Activated T-cell treated with anti-CD3 and anti-CD28 coated beads, Interleukin-2, amount 50 U/mL, for 4 hours (primary cell): ENCODE data around the gene HSPG2. TPM values are rescaled to one million over a fixed set of nuclear protein-coding genes. Genes with fewer than 3 reads are reported as not detected.

Experiments used
- ATAC-seq, 2 donors: fragments of 200-7000 bp; cut with Tn5 transposase; one replicate each; pipeline ENCODE4 v1.10.0; 2021
- DNase-seq: peaks from one replicate; pipeline ENCODE4 v3.0.0-alpha.2; 2020
- H3K27me3 Mint-ChIP-seq: one replicate; pipeline ENCODE4 v1.8.0; 2021; ENCODE audit warnings: low read depth, mixed read lengths
- H3K36me3 Mint-ChIP-seq: one replicate; pipeline ENCODE4 v1.8.0; 2022; ENCODE audit warnings: mixed read lengths; ENCODE audit not compliant: insufficient read depth
- H3K4me1 Mint-ChIP-seq: one replicate; pipeline ENCODE4 v1.8.0; 2021; ENCODE audit warnings: low read depth, mixed read lengths
- H3K4me3 Mint-ChIP-seq: one replicate; pipeline ENCODE4 v1.8.0; 2021; ENCODE audit warnings: mild to moderate bottlenecking, moderate library complexity, mixed read lengths
- H3K9me3 Mint-ChIP-seq: one replicate; pipeline ENCODE4 v1.8.0; 2021; ENCODE audit warnings: mixed read lengths
- total RNA-seq, 3 donors: library from RNA; stranded (reverse); gene quantifications; one replicate each; pipeline ENCODE4 v1.2.1, GENCODE V29; 2021

The HSPG2 gene
- total RNA-seq, 3 donors from 2014 or later = 0.92 to 1.7 (median 1.2) TPM

DNA sequence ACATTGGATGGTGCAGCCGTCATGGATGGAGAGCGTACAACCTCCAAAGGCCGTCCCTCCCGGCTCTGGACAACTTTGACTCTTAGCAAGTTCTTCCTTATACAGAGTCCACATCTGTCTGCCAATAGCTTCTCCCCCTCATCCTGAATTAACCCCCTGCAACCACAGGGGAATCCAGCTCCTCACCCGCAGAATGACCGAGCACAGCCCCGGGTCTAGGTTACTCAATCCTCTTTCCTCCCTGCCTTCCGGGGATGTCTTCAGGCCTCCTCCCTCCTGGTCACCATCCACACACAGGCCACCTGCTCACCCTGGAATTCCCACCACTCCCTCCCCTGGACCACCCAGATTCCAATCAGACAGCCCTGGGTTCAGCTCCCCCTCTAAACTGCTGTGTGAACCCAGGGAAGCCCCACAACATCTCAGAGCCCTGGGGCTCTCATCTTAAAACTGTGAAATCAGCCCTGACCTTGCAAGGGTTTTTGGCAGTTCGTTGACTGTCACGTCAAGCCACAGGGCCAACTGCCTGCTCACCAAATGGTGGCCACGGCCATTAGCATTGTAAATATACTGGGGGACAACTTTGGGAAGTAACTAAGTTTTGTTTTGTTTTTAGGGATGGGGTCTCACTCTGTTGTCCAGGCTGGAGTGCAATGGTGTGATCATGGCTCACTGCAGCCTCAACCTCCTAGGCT lies 54.2 kb downstream of the HSPG2 start:
- H3K4me1 Mint-ChIP-seq = no peaks in the 10 kb centered on the region
- H3K36me3 Mint-ChIP-seq = no peaks in the 10 kb centered on the region
- no peaks in the 10 kb centered on the region for H3K9me3 Mint-ChIP-seq
- DNase-seq (no peak), ATAC-seq (no peak)
- no peak overlapping the region for H3K4me3 Mint-ChIP-seq
- H3K27me3 Mint-ChIP-seq = no peaks in the 10 kb centered on the region

DNA sequence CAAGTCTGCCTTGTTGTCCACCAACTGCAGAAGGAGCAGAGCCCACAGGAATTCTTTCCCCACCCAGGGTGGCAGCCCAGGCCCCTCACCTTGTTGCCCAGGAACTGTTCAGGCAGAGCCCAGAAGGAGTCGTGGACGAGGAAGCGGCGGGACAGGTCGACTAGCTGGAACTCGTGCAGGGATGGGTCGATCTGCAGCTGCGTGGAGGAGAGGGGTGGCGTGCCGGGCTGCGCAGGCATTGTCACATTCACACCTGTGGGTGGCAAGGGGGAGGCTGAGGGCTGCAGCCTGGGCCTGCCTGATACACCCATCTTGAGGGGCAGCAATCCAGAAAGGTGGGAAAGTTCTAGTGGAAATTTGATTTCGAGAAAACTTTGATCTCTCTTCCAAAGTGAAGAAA lies 55.9 kb downstream of the HSPG2 start:
- DNase-seq (no peak), ATAC-seq (no peak)
- H3K4me1 Mint-ChIP-seq = no peaks in the 10 kb centered on the region
- H3K9me3 Mint-ChIP-seq = no peaks in the 10 kb centered on the region
- H3K27me3 Mint-ChIP-seq = no peaks in the 10 kb centered on the region
- no peak overlapping the region for H3K4me3 Mint-ChIP-seq
- no peaks in the 10 kb centered on the region for H3K36me3 Mint-ChIP-seq

DNA sequence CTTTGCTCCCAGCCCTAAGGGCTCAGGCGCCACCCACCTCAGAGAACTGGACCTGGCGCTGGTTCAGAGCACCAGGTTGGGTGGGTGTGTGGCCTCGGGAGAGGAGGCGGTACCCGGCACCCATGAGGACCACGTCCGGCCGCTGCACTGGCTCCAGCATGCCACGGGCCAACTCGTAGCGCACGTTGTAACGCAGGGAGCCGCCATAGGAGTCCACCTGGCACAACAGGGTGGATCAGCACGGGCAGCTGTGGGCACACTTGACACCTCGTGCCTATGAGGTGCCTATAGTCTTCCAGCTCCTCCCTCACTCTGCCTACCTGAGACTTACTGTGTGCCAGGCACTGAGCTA lies 56.5 kb downstream of the HSPG2 start:
- DNase-seq (no peak), ATAC-seq (no peak)
- Mint-ChIP-seq H3K9me3 (no peaks in the 10 kb centered on the region), H3K36me3 (no peaks in the 10 kb centered on the region), H3K4me3 (no peak overlapping the region), H3K27me3 (no peaks in the 10 kb centered on the region), H3K4me1 (no peaks in the 10 kb centered on the region)

DNA sequence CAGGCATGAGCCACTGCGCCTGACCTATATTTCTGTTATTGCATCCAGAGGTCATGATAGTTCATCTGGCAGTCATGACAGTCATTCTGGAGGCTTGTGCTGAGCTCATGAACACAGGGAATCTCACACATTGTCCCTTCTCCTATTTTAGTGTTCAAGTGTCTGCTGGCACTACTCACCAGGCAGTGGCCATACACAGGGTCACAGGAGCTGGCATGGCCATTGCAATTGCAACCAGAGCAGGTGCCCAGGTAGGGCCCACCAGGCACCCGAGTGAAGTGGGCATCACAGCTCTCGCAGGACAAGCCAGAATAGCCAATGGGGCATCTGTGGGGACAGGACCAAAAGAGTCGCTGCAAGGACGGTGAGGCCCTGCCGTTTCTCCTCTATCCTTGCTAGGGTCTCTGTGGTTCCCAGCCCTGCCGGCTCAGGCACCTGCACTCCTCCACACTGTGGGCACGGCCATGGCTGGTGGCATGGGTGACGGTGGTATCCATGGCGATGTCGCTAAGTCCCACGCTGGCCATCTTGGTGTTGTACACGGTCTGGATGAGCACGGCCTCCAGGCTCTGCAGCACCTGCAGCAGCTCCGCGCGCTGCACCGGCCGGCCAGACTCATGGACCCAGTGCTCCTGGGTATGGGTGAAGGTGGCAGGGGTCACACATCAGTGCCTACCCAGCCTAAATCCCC lies 57.0 kb downstream of the HSPG2 start:
- no peaks in the 10 kb centered on the region for H3K4me1 Mint-ChIP-seq
- no peaks in the 10 kb centered on the region for H3K9me3 Mint-ChIP-seq
- no peak for DNase-seq
- H3K36me3 Mint-ChIP-seq = no peaks in the 10 kb centered on the region
- H3K27me3 Mint-ChIP-seq = no peaks in the 10 kb centered on the region
- no peak overlapping the region for H3K4me3 Mint-ChIP-seq
- ATAC-seq = no peak

DNA sequence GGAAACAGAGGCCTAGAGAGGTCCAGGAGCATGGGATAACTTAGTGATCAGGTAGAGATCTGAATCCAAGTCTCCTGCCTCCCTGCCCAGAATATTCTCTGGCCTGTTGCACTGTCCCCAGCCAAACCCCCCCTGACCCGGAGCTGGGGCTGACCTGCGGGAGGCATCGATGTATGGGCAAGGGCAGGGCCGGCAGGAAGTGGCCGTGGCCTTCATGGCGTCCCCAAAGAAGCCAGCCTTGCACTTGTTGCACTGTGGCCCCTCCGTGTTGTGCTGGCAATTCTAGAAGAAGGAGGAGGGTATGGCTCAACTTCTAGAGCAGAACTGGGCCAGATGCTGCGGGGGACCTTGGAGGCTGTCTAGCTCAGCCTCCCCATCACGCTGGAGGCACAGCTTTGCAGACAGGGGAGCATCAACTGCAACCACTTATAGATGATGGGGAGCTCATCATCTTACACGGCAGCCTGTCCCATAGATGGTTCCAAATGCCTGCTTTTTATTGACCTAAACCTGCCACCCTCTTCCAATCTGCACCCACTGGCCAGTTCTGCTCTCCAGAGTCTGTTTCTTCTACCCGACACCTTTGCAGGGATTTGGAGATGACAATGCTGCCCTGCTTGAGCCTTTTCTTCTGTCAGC lies 58.2 kb downstream of the HSPG2 start:
- Mint-ChIP-seq H3K4me3 (no peak overlapping the region), H3K27me3 (no peaks in the 10 kb centered on the region), H3K36me3 (no peaks in the 10 kb centered on the region), H3K4me1 (no peaks in the 10 kb centered on the region), H3K9me3 (no peaks in the 10 kb centered on the region)
- DNase-seq (no peak), ATAC-seq (no peak)

DNA sequence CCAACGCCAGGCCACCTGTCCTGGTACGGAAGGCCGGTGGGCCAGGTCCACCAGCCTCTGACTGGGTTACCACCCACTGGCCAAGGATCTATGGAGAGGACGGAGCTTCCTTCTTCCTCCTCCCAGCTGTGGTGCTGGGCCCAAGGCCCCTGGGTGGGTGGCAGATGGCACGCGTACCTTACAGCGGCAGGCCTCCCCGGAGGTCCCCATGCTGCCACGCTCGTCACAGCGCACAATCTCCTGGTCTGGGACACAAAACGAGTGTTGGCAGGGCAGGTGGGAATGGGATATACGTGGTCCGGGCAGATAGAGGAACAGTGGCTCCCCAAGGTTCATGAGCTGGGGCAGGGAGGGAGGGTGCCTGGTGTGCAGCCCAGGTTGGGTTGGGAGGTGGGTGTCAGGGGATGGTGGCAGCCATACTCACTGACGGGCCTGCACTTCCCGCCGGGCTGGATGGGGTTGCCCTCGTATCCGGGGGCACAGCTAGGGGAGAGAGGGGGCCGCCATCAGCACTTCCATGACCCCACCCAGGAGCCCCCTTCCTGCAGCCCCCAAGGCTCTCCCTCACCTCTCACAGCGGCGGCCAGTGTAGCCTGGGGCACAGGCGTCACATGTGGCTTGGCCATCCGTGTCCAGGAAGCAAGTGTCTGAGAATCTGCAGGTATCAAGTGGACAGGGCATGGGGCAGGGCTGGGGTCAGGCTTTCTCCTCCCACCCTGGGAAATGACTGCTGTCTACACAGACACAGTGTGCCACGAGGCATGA lies 58.9 kb downstream of the HSPG2 start:
- DNase-seq (no peak), ATAC-seq (no peak)
- no peaks in the 10 kb centered on the region for H3K4me1 Mint-ChIP-seq
- H3K9me3 Mint-ChIP-seq = no peaks in the 10 kb centered on the region
- H3K4me3 Mint-ChIP-seq = no peak overlapping the region
- H3K27me3 Mint-ChIP-seq = no peaks in the 10 kb centered on the region
- H3K36me3 Mint-ChIP-seq = no peaks in the 10 kb centered on the region

DNA sequence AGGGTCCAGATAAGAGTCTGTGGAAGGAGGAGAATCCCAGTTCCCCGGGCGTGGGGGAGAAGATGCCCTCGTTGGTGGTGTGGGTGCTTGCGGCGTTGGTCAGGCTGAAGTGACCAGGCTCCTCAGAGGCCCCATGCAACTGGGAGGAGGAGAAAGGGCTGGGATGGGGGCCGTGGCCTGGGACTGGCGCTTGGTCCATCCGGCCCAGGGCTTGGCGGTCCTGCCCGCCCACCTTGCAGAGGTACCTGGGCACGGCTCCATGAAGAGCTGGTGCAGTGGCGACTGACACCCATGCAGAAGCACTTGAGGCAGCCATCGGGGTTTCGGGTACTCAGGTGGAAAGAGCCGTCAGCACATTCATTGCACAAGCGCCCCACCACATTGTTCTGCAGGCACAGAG lies 60.8 kb downstream of the HSPG2 start:
- Mint-ChIP-seq H3K4me1 (no peaks in the 10 kb centered on the region), H3K27me3 (no peaks in the 10 kb centered on the region), H3K4me3 (no peak overlapping the region), H3K9me3 (no peaks in the 10 kb centered on the region), H3K36me3 (no peaks in the 10 kb centered on the region)
- ATAC-seq (no peak), DNase-seq (no peak)

DNA sequence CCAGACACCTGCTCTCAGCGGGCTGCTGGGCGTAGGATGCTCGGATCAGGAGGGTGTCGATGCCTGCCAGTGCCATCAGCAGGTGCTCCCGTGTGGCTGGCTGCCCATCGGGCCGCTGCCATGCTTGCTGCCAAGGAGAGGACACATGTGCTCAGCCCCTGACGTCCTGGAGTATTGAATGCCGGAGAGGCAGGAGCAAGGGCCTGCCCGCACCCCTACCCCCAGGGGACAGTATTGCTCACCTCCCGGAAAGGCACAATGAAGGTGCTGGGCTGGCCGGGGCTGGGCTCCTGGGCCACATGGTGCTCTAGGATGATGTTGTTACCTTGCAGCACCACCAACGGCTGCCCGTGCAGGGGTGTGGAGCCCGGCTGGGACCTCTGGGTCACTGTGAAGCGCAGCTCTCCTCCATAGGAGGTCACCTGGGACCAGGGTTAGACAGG lies 61.5 kb downstream of the HSPG2 start:
- H3K27me3 Mint-ChIP-seq = no peaks in the 10 kb centered on the region
- ATAC-seq = no peak
- no peak for DNase-seq
- H3K9me3 Mint-ChIP-seq = no peaks in the 10 kb centered on the region
- H3K4me1 Mint-ChIP-seq = no peaks in the 10 kb centered on the region
- H3K36me3 Mint-ChIP-seq = no peaks in the 10 kb centered on the region
- H3K4me3 Mint-ChIP-seq = no peak overlapping the region

DNA sequence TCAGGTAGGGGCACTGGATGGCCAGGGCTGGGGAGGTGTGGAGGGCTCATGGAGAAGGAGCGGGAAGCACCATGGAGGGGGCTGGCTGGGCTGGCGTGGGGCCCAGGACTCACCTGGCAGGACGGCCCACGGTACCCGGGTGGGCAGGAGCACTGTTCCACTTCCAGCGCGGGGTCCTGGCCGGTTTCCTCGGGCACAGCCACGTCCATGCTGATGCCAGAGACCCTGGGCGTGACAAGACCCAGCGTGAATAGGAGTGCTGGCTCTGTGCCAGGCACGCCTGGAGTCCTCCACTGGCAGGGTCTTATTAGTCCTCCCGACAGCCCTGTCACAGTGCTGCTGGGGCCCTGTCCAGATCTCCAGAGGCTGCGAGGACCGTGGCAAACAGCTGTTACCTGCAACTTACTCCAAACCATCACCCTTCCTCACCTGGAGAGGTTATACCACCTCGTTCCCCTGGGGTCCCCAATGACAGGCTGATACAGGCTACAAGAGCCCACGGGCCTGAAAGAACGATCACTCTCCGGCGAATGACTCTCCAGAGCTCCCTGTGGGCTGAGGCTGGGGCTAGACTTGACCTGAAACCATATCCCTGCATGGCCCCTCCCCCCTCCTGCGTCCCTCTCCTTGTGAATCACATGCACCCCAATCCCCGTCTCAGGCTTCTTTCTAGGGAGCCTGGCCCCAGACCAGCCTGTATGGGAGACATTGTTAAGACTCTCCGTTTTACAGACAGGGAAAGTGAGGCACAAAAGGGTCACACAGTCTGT lies 62.1 kb downstream of the HSPG2 start:
- Mint-ChIP-seq H3K36me3 (no peaks in the 10 kb centered on the region), H3K9me3 (no peaks in the 10 kb centered on the region), H3K4me1 (no peaks in the 10 kb centered on the region), H3K27me3 (no peaks in the 10 kb centered on the region), H3K4me3 (no peak overlapping the region)
- DNase-seq (no peak), ATAC-seq (no peak)

DNA sequence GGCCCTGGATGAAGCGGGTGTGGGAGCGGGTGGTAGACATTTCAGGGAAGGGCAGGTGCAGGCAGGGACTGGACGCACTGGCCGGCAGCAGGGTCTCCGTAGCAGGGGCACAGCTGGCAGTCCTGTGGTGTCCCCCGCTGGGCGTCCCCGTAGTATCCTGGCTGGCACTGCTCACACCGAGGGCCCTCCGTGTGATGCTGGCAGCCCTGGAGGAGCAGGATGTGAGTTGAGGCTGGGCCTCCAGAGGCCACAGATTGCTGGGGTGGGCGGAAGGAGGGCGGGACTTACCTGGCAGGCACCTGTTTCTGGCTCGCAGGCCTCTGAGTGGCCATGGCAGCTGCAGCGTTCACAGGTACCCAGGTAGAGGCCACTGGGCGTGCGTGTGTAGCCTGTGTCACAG lies 62.8 kb downstream of the HSPG2 start:
- H3K4me3 Mint-ChIP-seq = no peak overlapping the region
- no peaks in the 10 kb centered on the region for H3K27me3 Mint-ChIP-seq
- no peaks in the 10 kb centered on the region for H3K36me3 Mint-ChIP-seq
- no peaks in the 10 kb centered on the region for H3K9me3 Mint-ChIP-seq
- ATAC-seq (no peak), DNase-seq (no peak)
- no peaks in the 10 kb centered on the region for H3K4me1 Mint-ChIP-seq

DNA sequence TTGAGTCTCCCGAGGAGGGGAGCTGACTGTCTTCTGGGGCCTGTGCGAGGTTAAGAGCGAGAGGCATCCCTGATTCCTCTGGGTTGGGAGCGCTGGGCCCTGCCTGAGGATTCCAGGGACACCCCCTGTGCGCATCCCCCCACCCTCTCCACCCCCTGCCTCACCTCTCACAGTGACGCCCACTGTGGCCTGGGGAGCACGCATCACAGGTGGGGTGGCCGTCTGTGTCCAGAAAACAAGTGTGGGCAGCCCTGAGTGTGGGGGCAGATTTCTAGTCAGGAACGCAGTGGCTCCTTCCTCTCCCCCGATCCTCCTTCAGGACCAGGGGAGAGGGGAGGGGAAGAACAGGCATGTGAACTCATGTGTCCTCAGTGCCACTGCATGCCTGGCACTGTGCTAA lies 63.3 kb downstream of the HSPG2 start:
- Mint-ChIP-seq H3K4me1 (no peaks in the 10 kb centered on the region), H3K4me3 (no peak overlapping the region), H3K36me3 (no peaks in the 10 kb centered on the region), H3K27me3 (no peaks in the 10 kb centered on the region), H3K9me3 (no peaks in the 10 kb centered on the region)
- ATAC-seq (no peak), DNase-seq (no peak)

DNA sequence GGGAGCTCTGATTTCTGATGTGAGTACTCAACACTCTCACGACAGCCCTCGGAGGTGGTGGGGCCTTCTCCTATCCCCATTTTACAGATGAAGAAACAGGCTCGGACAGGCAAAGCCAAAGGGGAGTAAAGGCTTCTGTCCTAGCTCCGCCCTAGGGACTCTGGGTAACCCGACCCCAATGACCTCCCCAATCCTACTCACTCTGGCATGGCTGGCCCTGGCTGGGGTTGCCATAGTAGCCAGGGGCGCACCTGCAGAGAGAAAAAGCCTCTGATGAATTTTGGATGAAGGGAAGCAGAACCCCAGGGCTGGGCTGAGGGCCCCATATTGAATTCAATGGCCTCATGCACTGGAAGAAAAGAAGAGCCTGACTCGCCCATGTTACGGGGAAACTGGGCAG lies 63.9 kb downstream of the HSPG2 start:
- no peaks in the 10 kb centered on the region for H3K36me3 Mint-ChIP-seq
- H3K9me3 Mint-ChIP-seq = no peaks in the 10 kb centered on the region
- H3K4me3 Mint-ChIP-seq = no peak overlapping the region
- DNase-seq (no peak), ATAC-seq (no peak)
- no peaks in the 10 kb centered on the region for H3K27me3 Mint-ChIP-seq
- H3K4me1 Mint-ChIP-seq = no peaks in the 10 kb centered on the region

DNA sequence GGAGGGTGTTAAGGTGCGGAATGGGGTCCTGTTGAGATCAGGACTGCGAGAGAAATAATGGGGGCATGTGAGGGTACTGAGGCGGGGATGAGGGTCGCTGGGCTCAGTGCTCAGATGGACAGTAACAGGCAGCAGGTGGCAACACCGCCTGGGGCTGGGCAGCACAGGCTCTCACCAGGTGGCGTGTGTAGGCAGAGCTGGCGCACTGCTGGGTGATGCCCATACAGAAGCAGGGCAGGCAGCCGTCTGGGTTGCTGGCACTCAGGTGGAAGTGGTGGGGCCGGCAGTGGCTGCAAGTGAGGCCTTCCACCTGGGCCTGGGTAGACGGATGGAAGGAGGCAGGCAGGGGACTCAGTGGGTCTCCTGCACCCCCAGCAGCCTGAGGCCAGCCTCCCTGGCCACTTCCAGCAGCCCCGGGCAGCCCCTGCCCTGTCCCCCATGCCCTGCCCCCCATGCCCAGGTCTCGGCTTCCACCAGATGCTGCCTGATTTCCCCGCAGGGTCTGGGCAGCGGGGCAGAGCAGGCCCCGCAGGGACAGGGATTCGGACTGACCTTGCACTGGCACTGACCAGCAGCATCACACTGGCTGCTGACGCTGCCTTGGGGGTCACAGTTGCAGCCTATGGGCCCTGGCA lies 64.5 kb downstream of the HSPG2 start:
- no peaks in the 10 kb centered on the region for H3K36me3 Mint-ChIP-seq
- no peaks in the 10 kb centered on the region for H3K4me1 Mint-ChIP-seq
- ATAC-seq (no peak), DNase-seq (no peak)
- no peak overlapping the region for H3K4me3 Mint-ChIP-seq
- H3K27me3 Mint-ChIP-seq = no peaks in the 10 kb centered on the region
- H3K9me3 Mint-ChIP-seq = no peaks in the 10 kb centered on the region

DNA sequence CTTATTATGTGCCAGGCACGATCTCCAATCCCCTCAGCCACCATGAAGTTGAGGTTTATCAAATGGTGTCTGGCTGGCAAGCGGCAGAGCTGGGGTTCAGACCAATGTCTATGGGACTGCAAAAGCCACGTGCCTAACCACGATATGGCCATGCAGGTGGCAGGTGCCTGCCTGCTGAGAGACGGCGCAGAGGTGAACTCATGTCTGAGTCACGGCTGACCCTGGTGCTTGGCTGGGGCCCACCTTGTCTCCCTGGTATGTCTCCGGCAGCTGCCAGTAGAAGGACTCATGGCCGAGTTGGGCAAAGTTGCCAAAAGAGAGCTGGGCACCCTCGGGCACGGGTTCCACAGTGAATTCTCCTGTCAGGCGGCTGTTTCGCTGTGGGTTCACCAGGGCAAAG lies 65.2 kb downstream of the HSPG2 start:
- H3K36me3 Mint-ChIP-seq = no peaks in the 10 kb centered on the region
- no peaks in the 10 kb centered on the region for H3K27me3 Mint-ChIP-seq
- no peaks in the 10 kb centered on the region for H3K9me3 Mint-ChIP-seq
- H3K4me1 Mint-ChIP-seq = no peaks in the 10 kb centered on the region
- no peak overlapping the region for H3K4me3 Mint-ChIP-seq
- ATAC-seq (no peak), DNase-seq (no peak)
